Measurements from ENCODE around the gene RASA4B. TPM values are rescaled to one million over a fixed set of nuclear protein-coding genes. Genes with fewer than 3 reads are reported as not detected.
"Not testable (repeated sequence)": the region's sequence is repeated elsewhere in the genome, so short reads cannot be mapped to it uniquely, and the experiment has no call there.

The RASA4B gene
- total RNA-seq, 1 donor from 2014 or later, result 1.5 TPM

DNA sequence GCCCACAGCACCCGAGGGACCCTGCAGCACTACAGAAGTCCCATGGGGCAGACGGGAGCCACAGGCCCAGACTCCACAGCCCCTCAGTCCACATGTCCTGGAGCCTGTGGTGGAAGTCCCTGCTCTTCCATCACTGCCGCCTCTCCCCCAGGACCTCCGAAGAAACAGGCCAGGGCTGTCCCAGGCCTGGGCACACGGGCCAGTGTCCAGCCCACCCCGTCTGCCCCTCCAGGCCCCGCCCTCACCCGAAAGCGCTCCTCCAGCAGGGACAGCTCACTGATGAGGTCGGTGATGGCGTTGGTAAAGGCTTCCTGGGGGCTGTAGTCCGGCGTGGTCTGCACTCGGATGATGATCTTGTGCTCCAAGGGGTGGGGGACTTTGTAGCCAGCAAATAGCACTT, 43.5 kb downstream of the RASA4B start:
- DNase-seq (ENCODE audit: low read depth, low spot score), result not testable (repeated sequence)

GRCh38 chr7:102473271-102473991, 44.1 kb downstream of the RASA4B start:
- no peak for DNase-seq (ENCODE audit: low read depth, low spot score)

GRCh38 chr7:102472126-102473041, 45.2 kb downstream of the RASA4B start:
- DNase-seq (ENCODE audit: low read depth, low spot score), result no peak

DNA sequence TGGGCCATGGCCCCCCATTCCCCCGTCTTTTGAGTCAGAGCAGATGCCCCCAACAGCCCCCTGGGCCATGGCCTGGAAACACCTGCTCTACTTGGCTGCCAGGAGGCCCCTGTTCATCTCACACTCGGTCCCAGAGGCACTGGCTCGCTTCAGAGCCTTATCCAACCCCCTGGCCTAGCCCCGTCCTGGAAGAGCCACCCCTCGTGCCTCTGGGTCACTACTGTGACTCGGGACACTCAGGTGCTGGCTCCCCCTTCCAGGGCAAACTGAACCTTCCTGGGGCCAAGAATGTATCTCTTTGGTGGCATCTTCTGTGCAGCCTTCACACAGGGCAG, 45.8 kb downstream of the RASA4B start:
- DNase-seq (ENCODE audit: low read depth, low spot score), result no peak

DNA sequence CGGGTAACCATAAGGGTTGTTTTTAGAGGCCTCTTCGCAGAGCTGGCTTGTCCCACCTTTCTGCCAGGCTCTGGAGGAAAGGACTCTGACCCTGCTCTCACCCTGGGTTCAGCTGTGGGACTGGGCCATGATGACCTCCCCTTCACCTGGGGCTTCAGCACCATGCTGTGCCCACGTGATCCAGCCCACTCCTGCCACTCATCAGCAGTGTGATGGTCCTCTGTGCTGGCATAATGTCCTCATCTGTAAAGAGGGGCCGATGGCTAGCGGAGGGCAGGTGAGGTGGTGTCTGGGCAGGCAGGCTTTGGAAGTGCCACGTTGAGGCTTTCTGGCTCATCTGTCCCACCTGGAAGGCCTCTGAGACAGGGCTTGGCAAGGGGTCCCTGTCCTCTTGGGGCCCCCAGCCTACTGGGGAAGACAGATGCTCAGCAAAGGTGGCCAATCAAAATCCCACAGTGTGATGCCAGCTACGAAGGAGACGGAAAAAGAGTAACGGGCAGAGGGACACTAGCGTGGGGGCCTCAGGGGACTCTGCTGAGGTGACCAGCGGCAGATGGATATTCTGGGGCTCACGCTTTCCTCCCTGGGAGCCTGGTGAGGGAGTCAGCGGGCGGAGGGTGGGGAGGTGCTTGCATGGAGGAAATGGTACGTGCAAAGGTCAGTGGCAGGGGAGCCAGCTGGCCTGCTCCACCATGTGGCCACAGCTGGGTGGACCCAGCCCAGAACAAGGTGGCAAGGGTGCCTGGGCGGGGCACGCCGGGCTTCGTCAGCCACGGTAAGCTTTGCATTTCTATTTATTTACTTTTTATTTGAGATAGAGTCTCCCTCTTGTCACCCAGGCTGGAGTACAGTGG, 47.4 kb downstream of the RASA4B start:
- DNase-seq (ENCODE audit: low read depth, low spot score), result no peak

GRCh38 chr7:102469351-102469971, 48.1 kb downstream of the RASA4B start:
- DNase-seq (ENCODE audit: low read depth, low spot score), result no peak

DNA sequence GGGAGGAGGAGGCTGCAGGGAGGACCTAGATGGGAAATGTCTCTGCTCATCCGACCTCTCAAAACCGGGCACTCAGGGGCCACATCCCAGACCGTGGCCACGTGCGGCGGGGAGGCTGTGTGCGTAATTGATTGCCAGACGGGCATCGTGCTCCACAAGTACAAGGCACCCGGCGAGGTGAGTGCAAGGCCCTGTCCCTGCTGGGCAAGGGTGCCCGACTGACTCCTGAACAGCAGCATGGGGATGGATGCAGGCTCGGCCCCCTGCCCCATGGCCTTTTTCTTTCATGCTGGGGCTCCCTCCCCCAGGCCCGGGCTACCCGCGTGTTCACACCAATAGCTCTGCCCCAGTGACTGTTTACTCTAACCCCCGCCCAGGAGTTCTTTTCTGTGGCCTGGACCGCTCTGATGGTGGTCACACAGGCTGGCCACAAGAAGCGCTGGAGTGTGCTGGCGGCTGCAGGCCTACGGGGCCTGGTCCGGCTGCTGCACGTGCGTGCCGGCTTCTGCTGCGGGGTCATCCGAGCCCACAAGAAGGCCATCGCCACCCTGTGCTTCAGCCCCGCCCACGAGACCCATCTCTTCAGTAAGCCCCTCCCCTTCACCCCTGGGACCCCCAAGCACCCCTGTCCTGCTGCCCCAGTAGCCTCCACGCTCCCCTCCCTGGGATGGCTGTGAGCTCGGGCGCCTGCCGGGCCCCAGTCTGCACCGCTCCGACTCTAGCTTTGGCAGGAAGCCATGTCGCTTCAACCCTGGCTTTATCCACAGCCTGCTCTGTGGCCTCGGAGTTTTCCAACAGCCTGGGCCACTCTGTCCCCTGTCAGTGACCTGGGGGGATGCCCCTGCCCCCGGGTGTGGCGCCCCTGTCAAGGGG, 48.9 kb downstream of the RASA4B start:
- DNase-seq (ENCODE audit: low read depth, low spot score), result no peak

- no peak for DNase-seq (ENCODE audit: low read depth, low spot score)
These were observed 49.7 kb downstream of the RASA4B start for GRCh38 chr7:102467581-102468477.

DNA sequence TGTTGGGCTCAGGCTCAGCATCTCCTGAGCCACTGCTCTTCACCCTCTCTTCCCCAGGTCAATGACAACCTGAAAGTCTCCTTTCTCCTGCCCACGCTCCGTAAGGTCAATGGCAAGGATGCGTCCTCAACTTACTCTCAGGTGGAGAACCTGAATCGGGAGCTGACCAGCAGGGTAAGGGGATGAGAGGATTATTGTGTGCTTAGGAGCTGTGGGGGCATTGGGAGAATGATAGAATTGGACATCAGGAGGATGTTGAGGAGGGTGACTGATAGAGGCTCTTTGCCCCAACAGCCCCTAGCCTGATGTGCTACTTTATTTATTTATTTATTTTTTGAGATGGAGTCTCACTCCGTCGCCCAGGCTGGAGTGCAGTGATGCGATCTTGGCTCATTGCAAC, 51.5 kb downstream of the RASA4B start:
- DNase-seq (ENCODE audit: low read depth, low spot score), result no peak

- peak; percentile 51 for DNase-seq (ENCODE audit: low read depth, low spot score)
These were observed 52.8 kb downstream of the RASA4B start, which contains the start of the genes ALKBH4 and LRWD1 for GRCh38 chr7:102464577-102465280. ALKBH4 (minus strand) TSS chr7:102464863; CDS start chr7:102464836, 27 bp downstream. LRWD1 (plus strand) TSS chr7:102464984; CDS start chr7:102465081, 97 bp downstream.

- no peak for DNase-seq (ENCODE audit: low read depth, low spot score)
These were observed 53.6 kb downstream of the RASA4B start for GRCh38 chr7:102463841-102464576.

- no peak for DNase-seq (ENCODE audit: low read depth, low spot score)
These were observed 57.1 kb downstream of the RASA4B start for GRCh38 chr7:102460467-102460866.

DNA sequence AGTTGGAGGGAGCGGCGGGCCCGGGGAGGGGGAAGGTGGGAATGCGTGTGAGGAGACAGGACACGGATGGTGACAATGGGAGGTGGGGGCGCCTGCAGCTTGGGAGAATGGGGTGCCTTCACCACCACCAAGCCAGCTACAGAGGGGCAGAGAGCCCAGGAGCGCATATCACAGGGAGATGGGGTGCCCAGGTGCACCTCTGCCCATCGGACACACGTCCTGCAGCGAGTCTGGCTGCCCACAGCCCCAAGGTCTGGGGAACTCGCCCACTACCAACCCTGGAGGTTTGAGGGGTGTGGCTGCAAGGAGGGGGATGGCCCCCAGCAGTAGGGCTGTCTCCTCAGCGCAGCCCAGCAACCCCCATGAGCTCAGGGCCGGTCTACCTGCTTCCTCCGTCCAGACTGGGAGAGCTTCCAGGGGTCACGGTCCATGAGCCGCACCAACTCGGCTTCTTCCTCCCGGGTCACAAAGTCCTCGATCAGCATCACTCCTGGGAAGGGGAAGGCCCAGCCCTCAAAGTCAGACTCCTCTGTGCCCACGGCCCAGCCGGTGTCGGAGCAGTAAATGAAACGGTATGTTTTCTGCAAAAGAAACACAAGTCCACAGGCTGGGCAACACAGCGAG, 58.2 kb downstream of the RASA4B start:
- no peak for DNase-seq (ENCODE audit: low read depth, low spot score)

DNA sequence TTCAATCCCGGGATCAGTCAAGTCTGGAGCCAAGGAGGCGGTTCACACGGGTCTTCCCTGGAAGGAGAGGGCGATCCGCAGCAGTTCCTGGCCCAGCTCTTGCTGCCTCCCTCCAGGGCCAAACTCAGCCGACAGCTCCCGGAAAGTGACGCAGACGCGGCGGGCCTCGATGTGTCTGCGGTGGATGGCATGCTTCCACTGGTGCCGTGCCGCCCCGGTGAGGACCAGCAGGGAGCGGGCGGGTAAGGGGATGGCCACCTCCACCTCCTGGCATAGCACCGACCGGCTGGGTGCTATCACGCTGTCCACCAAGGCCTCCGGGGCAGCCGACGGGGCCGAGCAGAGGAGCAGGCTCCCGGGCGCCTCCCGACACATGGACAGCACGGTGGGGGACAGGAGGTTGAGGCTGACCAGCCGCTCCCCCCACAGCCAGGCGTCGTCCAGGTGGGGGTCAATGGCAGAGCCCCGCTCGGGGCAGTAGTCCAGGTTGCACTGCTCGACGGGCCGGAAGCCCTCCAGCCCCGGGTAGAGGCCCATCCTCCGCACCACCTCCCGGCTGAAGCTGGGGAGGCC, 60.1 kb downstream of the RASA4B start:
- no peak for DNase-seq (ENCODE audit: low read depth, low spot score)

GRCh38 chr7:102456327-102456726, 61.2 kb downstream of the RASA4B start:
- DNase-seq (ENCODE audit: low read depth, low spot score), result no peak

DNA sequence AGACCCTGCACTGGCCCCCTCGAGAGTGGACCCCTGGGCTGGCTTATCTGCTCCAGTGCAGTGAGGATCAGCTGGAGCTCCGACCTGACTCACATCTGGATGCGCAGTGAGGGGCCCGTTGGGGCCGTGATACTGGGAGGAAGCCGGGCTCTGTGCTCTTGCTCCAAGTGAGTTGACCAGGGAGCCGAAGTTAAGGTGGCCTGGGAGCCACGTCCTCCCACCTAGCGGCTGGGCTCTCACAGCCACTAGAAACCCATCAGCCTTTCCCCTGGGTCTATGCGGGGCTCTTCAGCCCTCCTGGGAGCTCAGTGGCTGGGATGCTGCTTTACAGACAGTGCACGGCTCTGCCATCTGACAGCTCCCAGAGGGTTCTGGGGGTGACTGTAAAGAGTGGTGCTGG, 62.0 kb downstream of the RASA4B start:
- DNase-seq (ENCODE audit: low read depth, low spot score), result no peak

DNA sequence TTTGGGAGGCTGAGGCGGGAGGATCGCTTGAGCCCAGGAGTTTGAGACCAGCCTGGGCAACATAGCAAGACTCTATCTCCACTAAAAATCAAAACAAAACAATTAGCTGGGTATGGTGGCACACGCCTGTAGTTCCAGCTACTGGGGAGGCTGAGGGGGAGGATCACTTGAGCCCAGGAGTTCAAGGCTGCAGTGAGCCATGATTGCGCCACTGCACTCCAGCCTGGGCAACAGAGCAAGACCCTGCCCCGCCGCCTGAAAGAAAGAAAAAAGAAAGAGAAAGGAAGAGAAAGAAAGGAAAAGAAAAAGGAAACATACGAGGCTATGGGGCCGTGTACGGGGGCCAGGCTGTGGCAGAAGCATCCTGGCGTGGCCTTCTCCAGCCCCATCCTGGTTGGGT, 62.6 kb downstream of the RASA4B start:
- not testable (repeated sequence) for DNase-seq (ENCODE audit: low read depth, low spot score)
